Mesenchymal stem cell (in vitro differentiated cells and primary cell): ENCODE data around the gene C1GALT1C1L. TPM values are rescaled to one million over a fixed set of nuclear protein-coding genes. Genes with fewer than 3 reads are reported as not detected.

Source experiments
- DNase-seq: peaks from one replicate; pipeline ENCODE4 v3.0.0-alpha.2; 2013
- H2AFZ ChIP-seq: one replicate; pipeline ENCODE4 v1.6.1; 2013; ENCODE audit warnings: low read depth, mild to moderate bottlenecking, control low read depth, inconsistent platforms, low read length, moderate library complexity
- H2AK5ac ChIP-seq: 2 replicates; pipeline ENCODE4 v1.6.1; 2013; ENCODE audit warnings: low read length, moderate library complexity, mild to moderate bottlenecking, inconsistent platforms; ENCODE audit not compliant: severe bottlenecking
- H2BK120ac ChIP-seq: one replicate; pipeline ENCODE4 v1.6.1; 2013; ENCODE audit warnings: low read depth, mild to moderate bottlenecking, inconsistent platforms, low read length, moderate library complexity
- H2BK12ac ChIP-seq, 2 experiments: one replicate each; pipeline ENCODE4 v1.6.1; 2013; ENCODE audit warnings: inconsistent platforms in 2 of 2, low read length in 2 of 2, mild to moderate bottlenecking in 2 of 2, moderate library complexity in 2 of 2, control low read depth in 1 of 2
- H2BK15ac ChIP-seq: one replicate; pipeline ENCODE4 v1.6.1; 2013; ENCODE audit warnings: mild to moderate bottlenecking, low read depth, inconsistent platforms; ENCODE audit not compliant: poor library complexity, severe bottlenecking
- H2BK5ac ChIP-seq: 2 replicates; pipeline ENCODE4 v1.6.1; 2013; ENCODE audit warnings: low read depth, mild to moderate bottlenecking, low read length, control low read depth, inconsistent platforms; ENCODE audit not compliant: poor library complexity, severe bottlenecking
- H3K14ac ChIP-seq, 2 experiments: one replicate each; pipeline ENCODE4 v1.6.1; 2013; ENCODE audit warnings: inconsistent platforms in 2 of 2, low read length in 2 of 2, control low read depth in 1 of 2, mild to moderate bottlenecking in 1 of 2, moderate library complexity in 1 of 2
- H3K18ac ChIP-seq, 2 experiments: one replicate each; pipeline ENCODE4 v1.6.1; 2013; ENCODE audit warnings: inconsistent platforms in 2 of 2, low read length in 2 of 2, control low read depth in 1 of 2, low read depth in 1 of 2, mild to moderate bottlenecking in 1 of 2
- H3K23ac ChIP-seq, 2 experiments: one replicate each; pipeline ENCODE4 v1.6.1; 2013; ENCODE audit warnings: inconsistent platforms in 2 of 2, low read length in 2 of 2, mild to moderate bottlenecking in 2 of 2, moderate library complexity in 2 of 2, control low read depth in 1 of 2
- H3K27ac ChIP-seq: 2 replicates; pipeline ENCODE4 v1.5.1; 2013; ENCODE audit warnings: mild to moderate bottlenecking, moderate library complexity, low read length, control low read depth, inconsistent platforms; ENCODE audit not compliant: poor library complexity, severe bottlenecking
- H3K27me3 ChIP-seq, 2 experiments: 2 replicates each; pipeline versions ENCODE4 v1.6.1 to v1.7.0; 2013; ENCODE audit warnings: low read length in 2 of 2, mild to moderate bottlenecking in 2 of 2, moderate library complexity in 2 of 2, control low read depth in 1 of 2, inconsistent platforms in 1 of 2; ENCODE audit not compliant: control insufficient read depth in 1 of 2, insufficient read depth in 1 of 2
- H3K36me3 ChIP-seq, 2 experiments: 2 replicates each; pipeline versions ENCODE4 v1.6.1 to v1.7.0; 2013; ENCODE audit warnings: low read length in 2 of 2, control low read depth in 1 of 2, inconsistent platforms in 1 of 2, low read depth in 1 of 2, mild to moderate bottlenecking in 1 of 2; ENCODE audit not compliant: insufficient read depth in 2 of 2, control insufficient read depth in 1 of 2
- H3K4ac ChIP-seq, 2 experiments: one replicate each; pipeline ENCODE4 v1.6.1; 2013; ENCODE audit warnings: inconsistent platforms in 2 of 2, low read length in 2 of 2, mild to moderate bottlenecking in 2 of 2, moderate library complexity in 2 of 2, control low read depth in 1 of 2, low read depth in 1 of 2
- H3K4me1 ChIP-seq: 2 replicates; pipeline ENCODE4 v1.6.1; 2013; ENCODE audit warnings: low read depth, low read length, control low read depth; ENCODE audit not compliant: control insufficient read depth, insufficient read depth
- H3K4me2 ChIP-seq: 2 replicates; pipeline ENCODE4 v1.6.1; 2013; ENCODE audit warnings: low read length, mild to moderate bottlenecking, inconsistent platforms; ENCODE audit not compliant: poor library complexity, severe bottlenecking
- H3K4me3 ChIP-seq, 2 experiments: 2 replicates each; pipeline versions ENCODE4 v1.5.1 to v1.7.0; 2013; ENCODE audit warnings: low read length in 2 of 2, mild to moderate bottlenecking in 2 of 2, control low read depth in 1 of 2, low read depth in 1 of 2; ENCODE audit not compliant: insufficient read depth in 1 of 2
- H3K79me1 ChIP-seq: replicated peaks from 2 replicates; pipeline ENCODE4 v1.6.1; 2013; ENCODE audit warnings: mild to moderate bottlenecking, control low read depth, low read length, inconsistent platforms; ENCODE audit not compliant: poor library complexity, severe bottlenecking
- H3K9ac ChIP-seq: 2 replicates; pipeline ENCODE4 v1.7.0; 2013; ENCODE audit warnings: mild to moderate bottlenecking, low read length, moderate library complexity
- H3K9me3 ChIP-seq: 2 replicates; pipeline ENCODE4 v1.7.0; 2013; ENCODE audit warnings: mild to moderate bottlenecking, low read length; ENCODE audit not compliant: control insufficient read depth
- H4K8ac ChIP-seq: one replicate; pipeline ENCODE4 v1.6.1; 2013; ENCODE audit warnings: inconsistent platforms, mild to moderate bottlenecking, low read length, moderate library complexity
- H4K91ac ChIP-seq: one replicate; pipeline ENCODE4 v1.6.1; 2013; ENCODE audit warnings: mild to moderate bottlenecking, low read length, inconsistent platforms
- WGBS: methylation state at CpG from one replicate; pipeline ENCODE4 v1.1.7; 2013; ENCODE audit warnings: mixed read lengths; 5-methylcytosine and 5-hydroxymethylcytosine counted together
- polyA plus RNA-seq, 2 experiments: library from polyadenylated mRNA; stranded (reverse); fragments of 200-250 nt; gene quantifications; one replicate each; pipeline ENCODE4 v1.2.3, GENCODE V29; 2013

C1GALT1C1L gene
- polyA plus RNA-seq (2013, experiment 1 of 2), result 0.08 TPM
- polyA plus RNA-seq (2013, experiment 2 of 2), result 0.04 TPM

DNA sequence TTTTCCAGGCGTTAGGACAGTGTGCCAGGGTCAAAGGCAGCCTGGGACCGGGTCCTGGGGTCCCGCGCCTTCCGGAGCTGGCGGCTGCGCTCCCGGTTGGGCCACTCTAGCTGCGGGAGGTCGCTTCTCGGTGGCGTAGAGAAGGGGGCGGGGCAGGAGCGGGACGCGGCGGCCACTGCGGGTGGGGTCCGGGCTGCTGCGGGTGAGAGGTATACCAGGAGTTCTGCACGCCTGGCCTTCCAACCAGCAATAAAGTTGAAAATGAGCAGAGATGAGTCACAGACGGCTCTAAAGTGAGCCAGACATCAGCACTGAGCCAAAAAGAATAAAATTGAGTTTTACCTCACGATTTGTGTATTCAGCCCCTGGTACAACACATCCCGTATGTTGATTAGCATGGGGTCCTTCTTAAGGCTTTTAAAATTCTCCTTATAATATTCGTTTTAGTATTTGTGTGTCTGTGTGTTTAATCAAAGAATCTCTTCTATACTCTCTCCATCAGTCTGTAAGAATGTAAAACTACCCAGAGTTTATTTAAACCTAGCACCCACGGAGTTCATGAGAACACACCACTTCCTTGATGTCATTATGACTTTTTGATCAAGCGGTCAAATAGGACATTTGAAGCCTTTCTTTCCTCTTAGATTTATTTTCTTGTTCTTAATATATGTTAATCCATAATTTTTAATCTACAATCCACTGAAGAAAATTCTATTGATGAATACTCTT lies at the start of gene C1GALT1C1L:
Gene C1GALT1C1L (minus strand): TSS at position 108 of the 729 bp plus-strand sequence. CDS start 107 bp downstream, at position 1.
- Histone ChIP-seq H2BK120ac (no peak within 1 kb of the TSS), H3K9me3 (peaks cover 3% of the 10 kb centered on the region)

DNA sequence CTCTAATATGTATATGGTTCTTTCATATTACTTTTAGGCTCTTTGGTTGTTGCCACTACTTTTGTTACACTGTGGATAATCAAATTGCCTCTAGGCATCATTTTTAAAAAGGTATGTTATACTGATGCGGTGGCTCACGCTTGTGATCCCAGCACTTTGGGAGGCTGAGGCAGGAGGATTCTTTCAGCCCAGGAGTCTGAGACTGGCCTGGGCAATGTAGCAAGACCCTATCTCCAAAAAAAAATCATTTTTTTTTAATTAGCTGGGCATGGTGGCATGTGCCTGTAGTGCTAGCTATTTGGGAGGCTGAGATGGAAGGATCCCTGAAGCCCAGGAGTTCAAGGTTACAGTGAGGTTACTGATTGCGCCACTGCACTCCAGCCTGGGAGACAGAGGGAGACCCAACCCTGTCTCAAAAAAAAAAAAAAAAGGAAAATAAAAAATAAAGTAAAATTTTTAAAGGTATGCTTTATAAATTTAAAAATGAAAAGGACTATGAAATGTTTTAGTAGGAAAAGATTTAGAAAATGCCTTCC lies 49.5 kb upstream of the C1GALT1C1L start:
- DNase-seq, result no peak
- Histone ChIP-seq H3K27ac (no peak overlapping the region), H3K18ac (no peak overlapping the region), H3K27me3 (no peaks in the 10 kb centered on the region), H2BK15ac (no peak overlapping the region), H3K79me1 (no peaks in the 10 kb centered on the region), H3K36me3 (peaks cover 3 to 6% of the 10 kb centered on the region in 2 experiments), H4K8ac (no peak overlapping the region), H3K4me2 (no peak overlapping the region), H2AK5ac (no peak overlapping the region), H2BK120ac (no peak overlapping the region), H3K4me1 (no peaks in the 10 kb centered on the region), H3K4me3 (no peak overlapping the region), H2BK5ac (no peak overlapping the region), H3K14ac (no peak overlapping the region), H3K4ac (no peak overlapping the region), H3K9ac (no peak overlapping the region), H2BK12ac (no peak overlapping the region), H3K9me3 (no peaks in the 10 kb centered on the region), H4K91ac (no peak overlapping the region), H2AFZ (no peak overlapping the region), H3K23ac (no peak overlapping the region)
- WGBS, result 97% methylated on average over 2 of the region's 3 CpGs

More for the DNA sequence above, at the start of gene C1GALT1C1L:
- Histone ChIP-seq H2BK5ac (no peak within 1 kb of the TSS), H3K79me1 (peaks cover 1% of the 10 kb centered on the region), H3K36me3 (peaks cover 0 to 10% of the 10 kb centered on the region in 2 experiments), H3K9ac (peak within 1 kb of the TSS; percentile 86), H3K4me3 (peak within 1 kb of the TSS in 1 of 2 experiments; percentile 86), H3K4me2 (no peak within 1 kb of the TSS), H2AK5ac (no peak within 1 kb of the TSS), H3K4ac (no peak within 1 kb of the TSS), H3K18ac (no peak within 1 kb of the TSS), H3K27ac (no peak within 1 kb of the TSS), H4K8ac (no peak within 1 kb of the TSS), H3K14ac (no peak within 1 kb of the TSS), H3K4me1 (no peaks in the 10 kb centered on the region), H3K27me3 (no peaks in the 10 kb centered on the region), H3K23ac (no peak within 1 kb of the TSS), H4K91ac (no peak within 1 kb of the TSS), H2BK15ac (no peak within 1 kb of the TSS), H2BK12ac (no peak within 1 kb of the TSS), H2AFZ (no peak within 1 kb of the TSS)
- 81% methylated on average over 25 of the region's 27 CpGs for WGBS
- peak; percentile 13 for DNase-seq

DNA sequence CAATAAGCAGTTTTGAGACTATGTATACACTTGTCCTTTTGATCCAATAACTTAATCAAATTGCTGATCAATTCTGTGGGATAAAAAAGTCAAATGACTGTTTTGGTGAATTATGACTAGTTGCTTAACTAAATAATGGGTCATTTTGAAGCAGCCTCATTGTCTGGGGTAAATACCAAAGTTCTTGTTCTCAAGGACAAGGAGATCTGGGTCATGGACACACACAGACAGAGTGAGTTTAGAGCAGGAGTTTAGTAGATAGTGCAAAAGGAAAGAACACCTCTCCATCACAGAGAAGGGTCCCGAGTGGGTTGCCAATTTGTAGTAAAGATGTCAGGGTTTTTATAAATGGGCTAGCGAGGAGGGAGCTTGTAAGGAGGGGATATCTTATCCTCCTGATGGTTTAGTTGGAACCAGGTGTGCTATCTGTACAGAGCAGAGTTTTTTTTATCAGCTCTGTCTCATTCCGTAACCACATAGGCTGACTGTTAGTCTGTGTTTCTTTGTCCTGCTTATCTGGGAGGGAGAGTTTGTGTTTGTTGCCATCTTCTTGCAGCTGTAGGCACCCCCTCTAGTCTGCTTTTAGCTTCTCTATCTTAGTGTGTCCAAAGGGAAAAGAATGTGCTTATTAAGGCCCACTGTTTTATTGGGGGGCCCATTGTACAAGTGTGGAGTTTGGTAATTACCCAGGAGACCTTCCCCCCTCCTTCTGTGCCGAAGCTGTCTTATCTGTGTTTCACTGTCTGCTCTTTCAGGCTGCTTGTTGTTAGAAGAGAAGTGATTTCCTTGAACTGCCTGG lies 48.7 kb upstream of the C1GALT1C1L start:
- no peaks in the 10 kb centered on the region for H3K27me3 ChIP-seq
- 79% methylated on average over 3 of the region's 4 CpGs for WGBS

More for the DNA sequence above, 48.7 kb upstream of the C1GALT1C1L start:
- Histone ChIP-seq H3K4ac (no peak overlapping the region), H3K4me1 (no peaks in the 10 kb centered on the region), H3K18ac (peak overlapping the region in 1 of 2 experiments; percentile 40), H3K9me3 (no peaks in the 10 kb centered on the region), H4K8ac (no peak overlapping the region), H3K36me3 (peaks cover 3 to 6% of the 10 kb centered on the region in 2 experiments), H2BK12ac (no peak overlapping the region), H2BK5ac (no peak overlapping the region), H3K4me2 (no peak overlapping the region), H2AFZ (no peak overlapping the region), H2AK5ac (peak overlapping the region; percentile 10), H3K4me3 (no peak overlapping the region), H3K23ac (no peak overlapping the region), H4K91ac (no peak overlapping the region), H3K9ac (no peak overlapping the region), H3K14ac (no peak overlapping the region), H2BK15ac (no peak overlapping the region), H3K79me1 (no peaks in the 10 kb centered on the region), H2BK120ac (no peak overlapping the region), H3K27ac (no peak overlapping the region)
- DNase-seq, result no peak
